Subcutaneous abdominal adipose tissue (tissue), 5 donors: ENCODE measurements around the gene ABO.
"Not testable (repeated sequence)": the region's sequence is repeated elsewhere in the genome, so short reads cannot be mapped to it uniquely, and the experiment has no call there.

ENCODE experiments used
- H3K27ac ChIP-seq: one replicate; pipeline ENCODE4 v1.7.0; 2013; ENCODE audit warnings: low read depth, mild to moderate bottlenecking, inconsistent platforms, low read length, moderate library complexity
- H3K27me3 ChIP-seq, 5 donors: one replicate each; pipeline ENCODE4 v1.7.0; 2013; ENCODE audit warnings: low read length in 5 of 5, inconsistent platforms in 1 of 5; ENCODE audit not compliant: control insufficient read depth in 5 of 5, insufficient read depth in 4 of 5
- H3K36me3 ChIP-seq, 5 donors: one replicate each; pipeline ENCODE4 v1.7.0; 2013; ENCODE audit warnings: low read length in 5 of 5; ENCODE audit not compliant: control insufficient read depth in 5 of 5, insufficient read depth in 5 of 5
- H3K4me1 ChIP-seq, 5 donors: one replicate each; pipeline ENCODE4 v1.7.0; 2013; ENCODE audit warnings: low read length in 5 of 5, mild to moderate bottlenecking in 3 of 5, moderate library complexity in 1 of 5; ENCODE audit not compliant: control insufficient read depth in 5 of 5, insufficient read depth in 5 of 5
- H3K4me3 ChIP-seq, 5 donors: one replicate each; pipeline ENCODE4 v1.7.0; 2013; ENCODE audit warnings: low read length in 5 of 5, low read depth in 1 of 5
- H3K9ac ChIP-seq, 5 donors: one replicate each; pipeline ENCODE4 v1.7.0; 2013; ENCODE audit warnings: low read length in 5 of 5, mild to moderate bottlenecking in 4 of 5, moderate library complexity in 3 of 5
- H3K9me3 ChIP-seq, 5 donors: one replicate each; pipeline ENCODE4 v1.7.0; 2013; ENCODE audit warnings: low read length in 5 of 5; ENCODE audit not compliant: control insufficient read depth in 5 of 5
- donor health status: healthy.
- donor health status: healthy.
- donor health status: healthy.
- donor health status: healthy.
- donor health status: healthy.

ABO gene

DNA sequence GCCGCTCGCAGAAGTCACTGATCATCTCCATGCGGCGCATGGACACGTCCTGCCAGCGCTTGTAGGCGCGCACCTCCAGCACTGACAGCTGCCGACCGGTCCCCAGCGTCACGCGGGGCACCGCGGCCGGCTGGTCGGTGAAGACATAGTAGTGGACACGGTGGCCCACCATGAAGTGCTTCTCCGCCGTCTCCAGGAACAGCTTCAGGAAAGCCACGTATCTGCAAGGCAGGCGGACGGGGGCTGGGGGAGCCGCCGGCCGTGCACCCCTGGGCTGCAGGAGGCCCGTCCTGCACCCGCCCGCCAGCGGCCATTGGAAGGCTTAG lies 18.9 kb downstream of the ABO start:
- H3K9me3 ChIP-seq, result no peaks in the 10 kb centered on the region
- H3K27ac ChIP-seq, result no peak overlapping the region
- H3K9ac ChIP-seq, result no peak overlapping the region
- no peak overlapping the region for H3K4me3 ChIP-seq
- H3K4me1 ChIP-seq, result peaks cover 0 to 34% (median 13%) of the 10 kb centered on the region in 5 donors
- peaks cover 0 to 3% (median 0%) of the 10 kb centered on the region in 5 donors for H3K36me3 ChIP-seq
- H3K27me3 ChIP-seq, result peaks cover 0 to 10% (median 6%) of the 10 kb centered on the region in 5 donors

DNA sequence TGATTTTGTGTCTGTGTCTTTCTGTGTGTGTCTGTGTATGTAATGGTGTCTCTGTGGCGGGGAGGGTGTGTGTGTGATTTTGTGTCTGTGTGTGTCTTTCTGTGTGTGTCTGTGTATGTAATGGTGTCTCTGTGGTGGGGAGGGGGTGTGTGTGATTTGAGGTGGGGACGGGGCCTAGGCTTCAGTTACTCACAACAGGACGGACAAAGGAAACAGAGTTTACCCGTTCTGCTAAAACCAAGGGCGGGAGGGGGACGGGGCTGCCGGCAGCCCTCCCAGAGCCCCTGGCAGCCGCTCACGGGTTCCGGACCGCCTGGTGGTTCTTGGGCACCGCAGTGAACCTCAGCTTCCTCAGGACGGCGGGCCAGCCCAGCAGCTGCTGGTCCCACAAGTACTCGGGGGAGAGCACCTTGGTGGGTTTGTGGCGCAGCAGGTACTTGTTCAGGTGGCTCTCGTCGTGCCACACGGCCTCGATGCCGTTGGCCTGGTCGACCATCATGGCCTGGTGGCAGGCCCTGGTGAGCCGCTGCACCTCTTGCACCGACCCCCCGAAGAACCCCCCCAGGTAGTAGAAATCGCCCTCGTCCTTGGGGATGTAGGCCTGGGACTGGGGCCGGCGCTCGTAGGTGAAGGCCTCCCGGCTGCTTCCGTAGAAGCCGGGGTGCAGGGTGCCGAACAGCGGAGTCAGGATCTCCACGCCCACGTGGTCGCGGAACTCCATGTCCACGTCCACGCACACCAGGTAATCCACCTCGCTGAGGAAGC lies 19.4 kb downstream of the ABO start:
- Histone ChIP-seq H3K27ac (no peak overlapping the region), H3K4me3 (no peak overlapping the region), H3K4me1 (peaks cover 0 to 34% (median 13%) of the 10 kb centered on the region in 5 donors), H3K36me3 (peaks cover 0 to 3% (median 0%) of the 10 kb centered on the region in 5 donors), H3K9ac (no peak overlapping the region), H3K27me3 (peaks cover 0 to 10% (median 4%) of the 10 kb centered on the region in 5 donors), H3K9me3 (no peaks in the 10 kb centered on the region)

DNA sequence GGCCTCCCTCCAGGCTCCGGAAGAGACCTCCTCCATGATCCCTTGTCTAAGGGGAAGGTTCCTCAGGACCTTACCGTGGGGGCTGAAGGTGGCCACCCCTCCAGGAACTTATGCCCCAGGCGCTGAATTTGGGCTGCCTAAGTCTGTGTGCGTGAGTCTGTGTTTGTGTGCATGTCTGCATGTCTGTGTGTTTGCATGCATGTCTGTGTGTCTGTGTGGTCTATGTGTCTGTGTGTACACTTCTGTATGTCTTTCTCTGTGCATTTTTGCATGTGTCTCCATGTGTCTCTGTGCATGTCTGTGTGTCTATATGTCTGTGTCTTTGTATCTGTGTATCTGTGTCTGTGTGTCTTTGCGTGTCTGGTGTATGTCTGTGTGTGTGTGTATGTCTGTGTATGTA lies 20.5 kb downstream of the ABO start:
- Histone ChIP-seq H3K4me3 (no peak overlapping the region), H3K4me1 (peaks cover 0 to 34% (median 13%) of the 10 kb centered on the region in 5 donors), H3K27me3 (peaks cover 0 to 10% (median 4%) of the 10 kb centered on the region in 5 donors), H3K36me3 (no peaks in the 10 kb centered on the region), H3K9ac (no peak overlapping the region), H3K27ac (no peak overlapping the region), H3K9me3 (no peaks in the 10 kb centered on the region)

DNA sequence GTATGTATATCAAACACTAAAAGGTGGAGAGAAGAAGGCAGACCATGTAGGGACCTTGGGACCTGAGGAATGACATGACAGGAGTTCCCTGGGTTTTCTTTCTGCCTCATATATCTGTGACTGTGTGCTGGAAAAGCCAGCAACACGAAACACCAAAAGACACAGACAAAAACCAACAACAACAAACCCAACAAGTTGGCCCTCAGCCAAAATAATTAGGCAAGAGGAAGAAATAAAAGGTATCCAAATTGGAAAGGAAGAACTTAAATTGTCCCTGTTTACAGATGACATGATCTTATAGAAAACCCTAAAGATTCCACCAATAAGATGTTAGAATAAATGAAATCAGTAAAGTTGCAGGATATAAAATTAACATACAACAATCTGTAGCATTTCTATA lies 21.7 kb downstream of the ABO start:
- Histone ChIP-seq H3K27me3 (peaks cover 0 to 12% (median 4%) of the 10 kb centered on the region in 5 donors), H3K4me1 (peaks cover 0 to 34% (median 13%) of the 10 kb centered on the region in 5 donors), H3K36me3 (no peaks in the 10 kb centered on the region), H3K4me3 (no peak overlapping the region), H3K9me3 (no peaks in the 10 kb centered on the region), H3K9ac (no peak overlapping the region), H3K27ac (no peak overlapping the region)

DNA sequence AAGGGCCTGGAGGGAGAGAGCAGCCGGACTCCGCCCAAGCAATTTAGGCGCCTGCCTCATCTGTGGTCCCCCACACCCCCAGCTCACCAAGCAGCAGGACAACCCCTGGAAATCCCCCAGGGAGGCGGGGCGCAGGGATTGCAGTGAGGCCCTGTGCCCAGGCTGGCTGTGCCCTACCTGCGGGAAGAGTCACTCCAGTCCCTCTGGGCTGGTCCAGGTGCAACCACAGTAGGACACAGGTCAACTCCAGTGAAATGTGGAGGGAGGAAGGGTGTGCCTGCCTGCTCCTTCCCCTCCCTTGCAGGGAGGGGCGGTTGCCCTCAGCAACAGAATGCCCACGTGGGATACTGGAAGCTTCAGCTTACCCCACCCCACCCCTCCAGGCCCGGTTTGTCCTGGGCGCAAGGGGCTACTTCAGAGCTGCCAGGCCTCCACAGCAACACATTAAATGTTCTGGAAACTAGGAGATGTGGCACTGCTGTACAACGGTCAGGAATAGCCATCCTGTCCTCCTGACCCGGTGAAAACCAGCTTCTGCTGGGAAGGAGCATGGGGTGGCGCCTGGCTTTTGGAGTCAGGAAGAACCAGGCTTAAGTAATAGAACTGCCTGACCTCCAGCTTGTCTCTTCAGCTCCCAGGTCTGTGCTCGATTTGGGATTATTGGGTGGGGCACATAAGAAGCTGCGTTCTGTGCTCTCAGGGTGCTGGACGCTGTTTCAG lies 22.5 kb downstream of the ABO start:
- Histone ChIP-seq H3K27ac (no peak overlapping the region), H3K4me3 (peak overlapping the region in 2 of 5 donors; percentile 5 to 6), H3K9ac (peak overlapping the region in 1 of 5 donors; percentile 38)

DNA sequence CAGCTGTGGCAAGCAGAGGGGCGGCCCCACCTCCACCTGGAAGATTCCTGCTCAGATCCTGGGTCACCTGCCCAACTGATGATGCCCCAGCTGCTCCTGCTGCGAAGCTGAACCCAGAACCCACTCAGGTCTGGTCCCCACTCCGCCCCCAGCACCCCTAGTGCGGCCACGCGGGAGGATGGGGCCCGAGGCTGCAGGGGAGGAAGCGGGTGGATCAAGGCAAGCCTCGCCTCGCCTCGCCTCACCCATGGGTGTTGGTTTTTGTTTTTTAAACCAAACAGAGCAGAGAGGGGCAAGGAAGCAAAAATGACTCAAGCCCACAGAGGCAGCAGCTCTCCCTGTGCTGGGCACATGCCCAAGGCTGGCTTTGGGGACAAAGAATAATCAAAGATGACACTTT lies 23.2 kb downstream of the ABO start:
- H3K4me1 ChIP-seq, result peaks cover 0 to 21% (median 4%) of the 10 kb centered on the region in 5 donors
- H3K9ac ChIP-seq, result no peak overlapping the region
- H3K9me3 ChIP-seq, result no peaks in the 10 kb centered on the region
- no peak overlapping the region for H3K27ac ChIP-seq
- H3K36me3 ChIP-seq, result no peaks in the 10 kb centered on the region
- peak overlapping the region in 1 of 5 donors; percentile 5 for H3K4me3 ChIP-seq
- peaks cover 2 to 13% (median 6%) of the 10 kb centered on the region in 5 donors for H3K27me3 ChIP-seq

More for the DNA sequence above, 22.5 kb downstream of the ABO start:
- Histone ChIP-seq H3K27me3 (peaks cover 0 to 12% (median 4%) of the 10 kb centered on the region in 5 donors), H3K36me3 (no peaks in the 10 kb centered on the region), H3K4me1 (peaks cover 0 to 28% (median 10%) of the 10 kb centered on the region in 5 donors), H3K9me3 (no peaks in the 10 kb centered on the region)

DNA sequence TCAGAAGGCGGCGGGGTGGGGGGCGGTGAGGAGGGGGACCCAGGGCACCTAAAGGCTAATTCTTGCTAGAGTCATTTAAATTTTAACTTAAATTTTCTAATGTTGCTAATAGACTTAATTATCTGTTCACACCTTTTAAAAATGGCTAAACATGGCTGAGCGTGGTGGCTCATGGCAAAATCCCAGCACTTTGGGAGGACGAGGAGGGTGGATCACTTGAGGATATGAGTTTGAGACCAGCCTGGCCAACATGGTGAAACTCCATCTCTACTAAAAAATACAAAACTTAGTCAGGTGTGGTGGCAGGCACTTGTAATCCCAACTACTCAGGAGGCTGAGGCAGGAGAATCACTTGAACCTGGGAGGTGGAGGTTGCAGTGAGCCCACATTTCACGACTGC lies 23.8 kb downstream of the ABO start:
- Histone ChIP-seq H3K27me3 (peaks cover 2 to 11% (median 9%) of the 10 kb centered on the region in 5 donors), H3K4me1 (peaks cover 0 to 17% (median 0%) of the 10 kb centered on the region in 5 donors)
- H3K9ac ChIP-seq, H3K27ac ChIP-seq, H3K9me3 ChIP-seq, H3K4me3 ChIP-seq, H3K36me3 ChIP-seq: not testable (repeated sequence)

DNA sequence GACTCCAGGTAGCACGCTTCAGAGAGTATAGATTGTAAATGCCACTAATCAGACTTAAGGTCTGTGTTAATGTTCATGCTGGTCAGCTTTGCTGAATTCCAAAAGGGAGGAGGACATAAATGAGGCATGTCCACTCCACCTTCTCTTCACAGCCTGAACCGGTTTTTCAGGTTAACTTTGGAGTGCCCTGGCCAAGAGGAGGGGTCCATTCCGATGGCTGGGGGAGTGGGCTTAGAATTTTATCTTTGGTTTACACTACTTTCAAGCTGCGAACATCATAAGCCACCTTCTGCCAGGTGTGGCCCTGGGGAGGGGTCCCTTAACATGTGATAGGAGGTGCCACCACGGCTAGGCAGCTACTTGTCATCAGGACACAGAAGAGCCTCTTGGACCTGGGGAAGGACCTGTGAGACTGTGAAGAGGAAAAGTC lies 24.2 kb downstream of the ABO start:
- H3K27ac ChIP-seq, result no peak overlapping the region
- no peak overlapping the region for H3K4me3 ChIP-seq
- peaks cover 2 to 14% (median 9%) of the 10 kb centered on the region in 5 donors for H3K27me3 ChIP-seq
- H3K9ac ChIP-seq, result no peak overlapping the region
- H3K9me3 ChIP-seq, result no peaks in the 10 kb centered on the region
- no peaks in the 10 kb centered on the region for H3K36me3 ChIP-seq
- peaks cover 0 to 17% (median 0%) of the 10 kb centered on the region in 5 donors for H3K4me1 ChIP-seq

DNA sequence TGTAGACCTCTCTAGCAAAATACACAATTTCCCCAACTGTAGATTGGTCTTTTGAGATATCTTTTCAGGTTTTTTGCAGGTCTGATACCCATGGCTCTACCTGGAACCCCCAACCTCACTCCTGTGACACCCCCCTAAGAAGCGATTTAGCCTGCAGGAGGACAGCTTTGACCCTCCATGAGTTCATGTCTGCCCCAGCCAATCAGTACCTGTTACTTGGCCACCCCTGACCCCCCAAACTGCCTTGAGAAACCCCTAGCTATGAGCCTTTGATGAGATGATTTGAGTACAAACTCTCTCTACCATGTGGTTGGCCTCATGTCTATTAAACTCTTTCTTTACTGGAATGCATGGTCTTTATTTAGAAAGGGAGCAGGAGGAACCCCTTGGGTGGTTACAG lies 25.7 kb downstream of the ABO start:
- Histone ChIP-seq H3K36me3 (no peaks in the 10 kb centered on the region), H3K9ac (no peak overlapping the region), H3K27me3 (peaks cover 2 to 14% (median 9%) of the 10 kb centered on the region in 5 donors), H3K27ac (no peak overlapping the region), H3K4me1 (peaks cover 0 to 17% (median 0%) of the 10 kb centered on the region in 5 donors), H3K9me3 (no peaks in the 10 kb centered on the region), H3K4me3 (no peak overlapping the region)

DNA sequence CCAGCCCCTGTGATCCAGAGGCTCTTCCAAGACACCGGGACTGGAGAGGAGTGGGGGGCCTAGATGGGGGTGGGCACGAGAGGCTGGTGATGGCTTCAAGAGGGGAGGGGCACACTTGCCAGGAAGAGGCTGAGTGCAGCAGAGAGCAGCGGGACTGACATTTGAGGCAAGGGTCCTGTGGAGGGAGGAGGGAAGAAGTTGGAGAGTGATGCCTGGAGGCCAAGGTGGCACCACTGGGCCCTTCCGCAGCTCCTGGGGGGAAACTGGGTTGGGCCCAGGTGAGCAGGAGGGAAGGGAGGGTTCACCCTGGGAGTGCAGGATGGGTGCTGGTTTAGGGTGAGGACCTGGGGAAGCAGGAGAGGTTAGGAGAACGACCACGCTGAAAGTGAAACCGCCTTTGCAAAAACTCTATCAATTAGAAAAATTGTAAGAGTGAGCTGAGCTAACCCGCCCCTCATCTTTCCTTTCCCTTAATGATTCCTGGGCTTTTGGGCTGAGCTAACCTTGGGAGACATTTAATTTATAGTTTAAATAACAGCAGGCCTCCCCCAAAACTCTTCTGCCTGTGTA lies 26.2 kb downstream of the ABO start:
- Histone ChIP-seq H3K27ac (no peak overlapping the region), H3K4me3 (no peak overlapping the region), H3K27me3 (peaks cover 2 to 14% (median 9%) of the 10 kb centered on the region in 5 donors), H3K9me3 (no peaks in the 10 kb centered on the region), H3K36me3 (no peaks in the 10 kb centered on the region), H3K4me1 (peaks cover 0 to 17% (median 0%) of the 10 kb centered on the region in 5 donors), H3K9ac (no peak overlapping the region)
